ENCODE data around the gene ZDHHC3.

Gene ZDHHC3

GRCh38 chr3:45021524-45022297 lies 45.7 kb upstream of the ZDHHC3 start:
- Histone ChIP-seq H4K20me1 (ENCODE audit: control insufficient read depth, insufficient read depth, low read depth, low read length) (0 out of 2 replicates have a peak, but pooled peaks cover 3% of the 10 kb centered on the region), H3K9me3 (ENCODE audit: control insufficient read depth, insufficient read depth, low read length) (no peaks in the 10 kb centered on the region)

GRCh38 chr3:45020534-45020933 lies 44.6 kb upstream of the ZDHHC3 start:
- Histone ChIP-seq H3K9me2 (replicated peaks; ENCODE audit: control insufficient read depth, low read length) (no peaks in the 10 kb centered on the region), H3F3A (ENCODE audit: control insufficient read depth, insufficient read depth) (no peaks in the 10 kb centered on the region), H3K27ac (ENCODE audit: low read depth, low read length) (no peak overlapping the region), H3K36me3 (ENCODE audit: control insufficient read depth, low read length) (no peaks in the 10 kb centered on the region), H3K9me3 (ENCODE audit: control insufficient read depth, insufficient read depth, low read length) (no peaks in the 10 kb centered on the region), H3K4me2 (ENCODE audit: low read length) (no peak overlapping the region), H3K4me1 (ENCODE audit: control insufficient read depth, low read length) (no peaks in the 10 kb centered on the region), H3K4me3 (ENCODE audit: low read length) (no peak overlapping the region), H3K79me2 (ENCODE audit: control insufficient read depth, low read length) (no peaks in the 10 kb centered on the region), H4K20me1 (ENCODE audit: control insufficient read depth, insufficient read depth, low read depth, low read length) (0 out of 2 replicates have a peak, but pooled peaks cover 3% of the 10 kb centered on the region), H3K27me3 (ENCODE audit: control insufficient read depth, low read length) (peaks cover 11% of the 10 kb centered on the region)
- TF ChIP-seq CTCF (IDR thresholded peaks at IDR 0.05; ENCODE audit: low read depth, low read length, poor library complexity, severe bottlenecking) (no peak), EZH2phosphoT487 (IDR thresholded peaks at IDR 0.05; ENCODE audit: borderline replicate concordance, low read length) (no peak)

More at GRCh38 chr3:45021524-45022297, 45.7 kb upstream of the ZDHHC3 start:
- no peaks in the 10 kb centered on the region for H3K9me2 ChIP-seq (replicated peaks; ENCODE audit: control insufficient read depth, low read length)
- no peaks in the 10 kb centered on the region for H3K79me2 ChIP-seq (ENCODE audit: control insufficient read depth, low read length)
- H3K4me3 ChIP-seq (ENCODE audit: low read length): no peak overlapping the region
- no peaks in the 10 kb centered on the region for H3K4me1 ChIP-seq (ENCODE audit: control insufficient read depth, low read length)
- no peaks in the 10 kb centered on the region for H3F3A ChIP-seq (ENCODE audit: control insufficient read depth, insufficient read depth)
- H3K27ac ChIP-seq (ENCODE audit: low read depth, low read length): no peak overlapping the region
- TF ChIP-seq EZH2phosphoT487 (IDR thresholded peaks at IDR 0.05; ENCODE audit: borderline replicate concordance, low read length) (no peak), CTCF (IDR thresholded peaks at IDR 0.05; ENCODE audit: low read depth, low read length, poor library complexity, severe bottlenecking) (no peak)
- H3K36me3 ChIP-seq (ENCODE audit: control insufficient read depth, low read length): no peaks in the 10 kb centered on the region
- H3K4me2 ChIP-seq (ENCODE audit: low read length): no peak overlapping the region
- H3K27me3 ChIP-seq (ENCODE audit: control insufficient read depth, low read length): peaks cover 20% of the 10 kb centered on the region

- no peaks in the 10 kb centered on the region for H3F3A ChIP-seq (ENCODE audit: control insufficient read depth, insufficient read depth)
- H3K9me2 ChIP-seq (replicated peaks; ENCODE audit: control insufficient read depth, low read length): no peaks in the 10 kb centered on the region
- H4K20me1 ChIP-seq (ENCODE audit: control insufficient read depth, insufficient read depth, low read depth, low read length): no peaks in the 10 kb centered on the region
- H3K4me3 ChIP-seq (ENCODE audit: low read length): no peak overlapping the region
- peaks cover 1% of the 10 kb centered on the region; the same call in 1 of the 2 replicates for H3K36me3 ChIP-seq (ENCODE audit: control insufficient read depth, low read length)
- no peak for TF ChIP-seq EZH2phosphoT487 (IDR thresholded peaks at IDR 0.05; ENCODE audit: borderline replicate concordance, low read length)
- TF ChIP-seq CTCF (IDR thresholded peaks at IDR 0.05; ENCODE audit: low read depth, low read length, poor library complexity, severe bottlenecking): no peak
- no peaks in the 10 kb centered on the region for H3K27me3 ChIP-seq (ENCODE audit: control insufficient read depth, low read length)
- H3K4me1 ChIP-seq (ENCODE audit: control insufficient read depth, low read length): no peaks in the 10 kb centered on the region
- H3K4me2 ChIP-seq (ENCODE audit: low read length): no peak overlapping the region
- H3K79me2 ChIP-seq (ENCODE audit: control insufficient read depth, low read length): no peaks in the 10 kb centered on the region
- no peak overlapping the region for H3K27ac ChIP-seq (ENCODE audit: low read depth, low read length)
- H3K9me3 ChIP-seq (ENCODE audit: control insufficient read depth, insufficient read depth, low read length): no peaks in the 10 kb centered on the region
Measured at GRCh38 chr3:45017821-45018220, 41.8 kb upstream of the ZDHHC3 start.

All from DOHH2 (cell line).